OCI-LY7 (cell line): Measurements from ENCODE around the gene KL. TPM values are rescaled to one million over a fixed set of nuclear protein-coding genes. Genes with fewer than 3 reads are reported as not detected.

Experiments
- BruUV-seq: library from RNA; stranded (reverse); fragments of 400-500 nt; replicated peaks from 2 replicates; lab custom pipeline; 2021; lab: Mats Ljungman, UMichigan
- CTCF ChIA-PET: fragments of 300-600 bp; sonication (Branson Sonifier 250); formaldehyde crosslinking; loops from one replicate; lab custom pipeline; 2022; ENCODE audit warnings: antibody characterized with exemption; ENCODE audit not compliant: unreplicated experiment; lab: Charles Lee
- POLR2A ChIA-PET: fragments of 300-600 bp; sonication (Branson Sonifier 250); formaldehyde crosslinking; loops from one replicate; lab custom pipeline; 2022; ENCODE audit warnings: antibody characterized with exemption; lab: Charles Lee
- DNase-seq: peaks from one replicate; pipeline ENCODE4 v3.0.0-alpha.2; 2015; ENCODE audit warnings: low spot score
- H2AFZ ChIP-seq: fragments of 200-600 bp; sonication (generic), shearing (Covaris generic); 2 replicates; pipeline ENCODE4 v1.6.1; 2014; ENCODE audit warnings: mild to moderate bottlenecking, antibody characterized with exemption, low read length, moderate library complexity
- H3K27ac ChIP-seq: fragments of 200-600 bp; sonication (generic); 2 replicates; pipeline ENCODE4 v1.5.1; 2014; ENCODE audit warnings: mixed run types, low read depth, mild to moderate bottlenecking, moderate library complexity, low read length, inconsistent platforms; ENCODE audit not compliant: poor library complexity, severe bottlenecking
- H3K36me3 ChIP-seq: fragments of 200-600 bp; sonication (generic); 2 replicates; pipeline ENCODE4 v1.6.1; 2014; ENCODE audit warnings: mild to moderate bottlenecking, antibody characterized with exemption, low read length, moderate library complexity, mixed read lengths; ENCODE audit not compliant: insufficient read depth
- H3K4me1 ChIP-seq: fragments of 200-600 bp; sonication (generic); 2 replicates; pipeline ENCODE4 v1.5.1; 2014; ENCODE audit warnings: mild to moderate bottlenecking, low read length; ENCODE audit not compliant: insufficient read depth, poor library complexity, severe bottlenecking
- H3K4me2 ChIP-seq: fragments of 200-600 bp; sonication (generic); 2 replicates; pipeline ENCODE4 v1.6.1; 2014; ENCODE audit warnings: mild to moderate bottlenecking, low read length
- H3K4me3 ChIP-seq: fragments of 200-600 bp; sonication (generic); 2 replicates; pipeline ENCODE4 v1.5.1; 2014; ENCODE audit warnings: mild to moderate bottlenecking, low read depth, low read length; ENCODE audit not compliant: poor library complexity, severe bottlenecking
- H3K79me2 ChIP-seq: fragments of 200-600 bp; sonication (generic); 2 replicates; pipeline ENCODE4 v1.6.1; 2016; ENCODE audit warnings: low read depth, mild to moderate bottlenecking, low read length, moderate library complexity, mixed read lengths; ENCODE audit not compliant: insufficient read depth
- H3K9me2 ChIP-seq: fragments of 200-600 bp; sonication (generic); 2 replicates; pipeline ENCODE4 v1.6.1; 2016; ENCODE audit warnings: mild to moderate bottlenecking, low read length, mixed read lengths; ENCODE audit not compliant: insufficient read depth
- H3K9me3 ChIP-seq: fragments of 200-600 bp; sonication (generic); 2 replicates; pipeline ENCODE4 v1.6.1; 2014; ENCODE audit warnings: mild to moderate bottlenecking, mixed run types, low read length, mixed read lengths
- H4K20me1 ChIP-seq: fragments of 200-600 bp; sonication (generic); 2 replicates; pipeline ENCODE4 v1.6.1; 2014; ENCODE audit warnings: mild to moderate bottlenecking, antibody characterized with exemption, low read length, moderate library complexity, mixed read lengths; ENCODE audit not compliant: insufficient read depth
- CTCF ChIP-seq: fragments of 200-600 bp; sonication (generic); conservative IDR thresholded peaks from 2 replicates; pipeline ENCODE4 v1.5.1; 2014; ENCODE audit warnings: mild to moderate bottlenecking, antibody characterized with exemption, low read length, moderate library complexity, mixed read lengths
- EZH2phosphoT487 ChIP-seq: fragments of 200-600 bp; sonication (generic); IDR thresholded peaks from 2 replicates; pipeline ENCODE4 v1.6.1; 2018; ENCODE audit warnings: low read depth, borderline replicate concordance, mild to moderate bottlenecking, mixed run types, antibody characterized with exemption, low read length, moderate library complexity, mixed read lengths
- intact Hi-C: fragments of 100-400 bp; cut with micrococcal nuclease; formaldehyde crosslinking; loops from one replicate; pipeline ENCODE4 v1.10.0; 2022; ENCODE audit not compliant: unreplicated experiment
- total RNA-seq, 2 experiments: library from RNA; depleted of rRNA in 1 of 2; stranded (reverse); fragments of >200 nt in 1 of 2; shearing (Covaris generic) in 1 of 2; gene quantifications; 2 replicates each; pipeline ENCODE4 v1.2.3, GENCODE V29; 2014 to 2022

KL gene
- total RNA-seq, 2 experiments from 2014 or later, result not detected

- no peak overlapping the region for H2AFZ ChIP-seq
- ChIA-PET POLR2A (no interaction called here), CTCF (no interaction called here)
- intact Hi-C loops, result no loop called here
- H3K36me3 ChIP-seq, result no peaks in the 10 kb centered on the region
- no peaks in the 10 kb centered on the region for H3K9me2 ChIP-seq
- H3K27ac ChIP-seq, result no peak overlapping the region
- TF ChIP-seq EZH2phosphoT487 (no peak), CTCF (no peak)
- no peak for DNase-seq
- no peak overlapping the region for H3K4me3 ChIP-seq
- no TSS peak for BruUV-seq
- H4K20me1 ChIP-seq, result no peaks in the 10 kb centered on the region
- H3K79me2 ChIP-seq, result no peaks in the 10 kb centered on the region
- no peak overlapping the region for H3K4me2 ChIP-seq
- H3K9me3 ChIP-seq, result no peaks in the 10 kb centered on the region
- no peaks in the 10 kb centered on the region for H3K4me1 ChIP-seq
Measured at GRCh38 chr13:33052506-33053280, 36.5 kb downstream of the KL start.

- Histone ChIP-seq H3K4me2 (no peak overlapping the region), H3K4me1 (no peaks in the 10 kb centered on the region), H3K36me3 (no peaks in the 10 kb centered on the region), H3K79me2 (no peaks in the 10 kb centered on the region), H3K9me2 (no peaks in the 10 kb centered on the region), H4K20me1 (no peaks in the 10 kb centered on the region), H3K9me3 (no peaks in the 10 kb centered on the region), H2AFZ (no peak overlapping the region), H3K4me3 (no peak overlapping the region), H3K27ac (no peak overlapping the region)
- intact Hi-C loops, result no loop called here
- ChIA-PET CTCF (no interaction called here), POLR2A (no interaction called here)
- no peak for TF ChIP-seq CTCF
- TF ChIP-seq EZH2phosphoT487, result no peak
- no TSS peak for BruUV-seq
- DNase-seq, result no peak
Measured at GRCh38 chr13:33053397-33054066, 37.3 kb downstream of the KL start.
